ENCODE results near the gene MED26. TPM values are rescaled to one million over a fixed set of nuclear protein-coding genes. Genes with fewer than 3 reads are reported as not detected.
A peak's percentile ranks its signal among the peaks of the same experiment; 100 is the strongest.

MED26 gene
- total RNA-seq, 1 experiment from 2014 or later, result 11.4 TPM

DNA sequence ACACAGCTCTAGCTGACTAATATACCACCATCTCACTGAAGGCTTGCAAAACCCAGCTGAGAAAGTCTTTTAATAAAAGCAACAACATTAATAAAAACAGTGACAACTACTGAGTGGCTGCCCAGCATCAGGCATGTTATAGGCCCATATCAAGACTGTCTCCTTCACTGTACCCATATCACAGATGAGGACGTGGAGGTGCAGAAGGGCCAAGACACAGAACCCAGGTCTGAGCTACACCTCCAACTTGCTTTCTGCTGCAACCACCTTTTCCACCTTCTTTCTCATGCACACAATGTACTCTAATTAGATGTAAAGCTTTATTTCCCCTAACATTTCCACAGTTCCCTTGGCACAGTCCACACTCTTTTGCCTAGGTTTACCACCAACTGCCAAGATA lies 10.7 kb upstream of the MED26 start:
- H3K27me3 Mint-ChIP-seq (ENCODE audit: low read depth), result no peaks in the 10 kb centered on the region
- peaks cover 23 to 63% (median 39%) of the 10 kb centered on the region in 3 experiments for H3K36me3 Mint-ChIP-seq (ENCODE audit: insufficient read depth in 1 of 3, low read depth in 3 of 3)

More for the DNA sequence above, 10.7 kb upstream of the MED26 start:
- DNase-seq, result no peak
- Histone ChIP-seq H3K4me2 (ENCODE audit: insufficient read depth, insufficient read length, low read length) (no peak overlapping the region), H3K4ac (ENCODE audit: low read depth, low read length) (no peak overlapping the region), H2BK120ac (ENCODE audit: low read depth, low read length, poor library complexity, severe bottlenecking) (no peak overlapping the region), H3K27ac (ENCODE audit: insufficient read length, low read depth, low read length) (no peak overlapping the region), H3K18ac (ENCODE audit: insufficient read length, low read depth, low read length) (no peak overlapping the region), H2AK5ac (ENCODE audit: insufficient read length, low read length) (no peak overlapping the region), H3K14ac (ENCODE audit: insufficient read depth, low read length) (no peak overlapping the region), H4K8ac (replicated peaks; ENCODE audit: insufficient read length, low read depth, low read length) (no peak overlapping the region), H3T11ph (ENCODE audit: low read length) (no peak overlapping the region), H3K9me3 (ENCODE audit: control insufficient read depth, low read depth, low read length) (no peaks in the 10 kb centered on the region), H3K27me3 (ENCODE audit: insufficient read depth, low read length) (no peaks in the 10 kb centered on the region), H3K9ac (ENCODE audit: extremely low read depth, insufficient read length, low read length) (no peak overlapping the region), H2BK20ac (ENCODE audit: low read depth, low read length, poor library complexity, severe bottlenecking) (no peak overlapping the region), H2BK12ac (ENCODE audit: insufficient read length, low read depth, low read length) (no peak overlapping the region), H2BK5ac (ENCODE audit: insufficient read length, low read length) (no peak overlapping the region), H4K91ac (ENCODE audit: insufficient read length, low read depth, low read length) (no peak overlapping the region), H3K79me2 (ENCODE audit: insufficient read depth, low read length) (peaks cover under 1% of the 10 kb centered on the region; the same call in 1 of the 2 replicates), H4K20me1 (ENCODE audit: control insufficient read depth, insufficient read depth, insufficient read length) (no peaks in the 10 kb centered on the region), H4K5ac (ENCODE audit: insufficient read length, low read depth, low read length) (no peak overlapping the region), H3K4me1 (ENCODE audit: insufficient read depth, low read length) (no peaks in the 10 kb centered on the region), H3K56ac (ENCODE audit: insufficient read length, low read depth, low read length) (no peak overlapping the region), H3K79me1 (ENCODE audit: insufficient read depth, low read depth, low read length, poor library complexity, severe bottlenecking) (peaks cover 13% of the 10 kb centered on the region), H2AFZ (ENCODE audit: low read length) (no peak overlapping the region), H2BK15ac (ENCODE audit: low read depth, low read length) (no peak overlapping the region), H3K23ac (ENCODE audit: insufficient read length, low read depth, low read length) (no peak overlapping the region), H3K23me2 (ENCODE audit: insufficient read length, low read depth, low read length, poor library complexity, severe bottlenecking) (no peaks in the 10 kb centered on the region)
- TF ChIP-seq, protein P1, sequence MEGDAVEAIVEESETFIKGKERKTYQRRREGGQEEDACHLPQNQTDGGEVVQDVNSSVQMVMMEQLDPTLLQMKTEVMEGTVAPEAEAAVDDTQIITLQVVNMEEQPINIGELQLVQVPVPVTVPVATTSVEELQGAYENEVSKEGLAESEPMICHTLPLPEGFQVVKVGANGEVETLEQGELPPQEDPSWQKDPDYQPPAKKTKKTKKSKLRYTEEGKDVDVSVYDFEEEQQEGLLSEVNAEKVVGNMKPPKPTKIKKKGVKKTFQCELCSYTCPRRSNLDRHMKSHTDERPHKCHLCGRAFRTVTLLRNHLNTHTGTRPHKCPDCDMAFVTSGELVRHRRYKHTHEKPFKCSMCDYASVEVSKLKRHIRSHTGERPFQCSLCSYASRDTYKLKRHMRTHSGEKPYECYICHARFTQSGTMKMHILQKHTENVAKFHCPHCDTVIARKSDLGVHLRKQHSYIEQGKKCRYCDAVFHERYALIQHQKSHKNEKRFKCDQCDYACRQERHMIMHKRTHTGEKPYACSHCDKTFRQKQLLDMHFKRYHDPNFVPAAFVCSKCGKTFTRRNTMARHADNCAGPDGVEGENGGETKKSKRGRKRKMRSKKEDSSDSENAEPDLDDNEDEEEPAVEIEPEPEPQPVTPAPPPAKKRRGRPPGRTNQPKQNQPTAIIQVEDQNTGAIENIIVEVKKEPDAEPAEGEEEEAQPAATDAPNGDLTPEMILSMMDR (conservative IDR thresholded peaks at IDR 0.05), result no peak
- no peaks in the 10 kb centered on the region for H3K4me1 Mint-ChIP-seq
- WGBS (ENCODE audit: extremely low coverage, insufficient read length, low lambda C conversion rate), result no CpG with 5 or more reads among the region's 1 CpG
- H3K27ac Mint-ChIP-seq, result peak overlapping the region in 2 of 3 experiments; percentile 15 to 55; a peak in 2 of 7 replicates
- H3K4me3 Mint-ChIP-seq, result no peak overlapping the region
- no peaks in the 10 kb centered on the region for H3K9me3 Mint-ChIP-seq
